Measurements from ENCODE around the gene RIPOR2. TPM values are rescaled to one million over a fixed set of nuclear protein-coding genes. Genes with fewer than 3 reads are reported as not detected.
A peak's percentile ranks its signal among the peaks of the same experiment; 100 is the strongest.

The RIPOR2 gene
- total and polyA plus RNA-seq, 2 of the 13 experiments (the other 11 are each of a cell fraction or from before 2014, with no cell fraction given) = 0.02 to 0.05 TPM

GRCh38 chr6:24763578-24763977 is 172.2 kb downstream of the RIPOR2 start (continued):
- TF ChIP-seq SOX6 (IDR thresholded peaks at IDR 0.05) (no peak), SOX6 (CRISPR knock-in tag; IDR thresholded peaks at IDR 0.05) (0 out of 2 replicates have a peak, but pooled peaks have one; percentile 41), ZNF737 (CRISPR knock-in tag; IDR thresholded peaks at IDR 0.05; ENCODE audit: borderline replicate concordance) (no peak), GLI4 (CRISPR knock-in tag; IDR thresholded peaks at IDR 0.05; ENCODE audit: borderline replicate concordance) (no peak), MTA1 (CRISPR knock-in tag; IDR thresholded peaks at IDR 0.05; ENCODE audit: borderline replicate concordance) (no peak), MAFF (IDR thresholded peaks at IDR 0.05; ENCODE audit: low read depth, low read length) (peak; percentile 53; the same call in 1 of the 2 replicates), ZNF746 (CRISPR knock-in tag; IDR thresholded peaks at IDR 0.05) (no peak), ZFP82 (CRISPR knock-in tag; IDR thresholded peaks at IDR 0.05; ENCODE audit: borderline replicate concordance) (no peak), GATA4 (IDR thresholded peaks at IDR 0.05; ENCODE audit: borderline replicate concordance, low read depth) (no peak), ZNF891 (CRISPR knock-in tag; IDR thresholded peaks at IDR 0.05) (no peak), ARNT (IDR thresholded peaks at IDR 0.05) (no peak), REL (CRISPR knock-in tag; conservative IDR thresholded peaks at IDR 0.05) (no peak), NBN (conservative IDR thresholded peaks at IDR 0.05) (no peak), PREB (CRISPR knock-in tag; IDR thresholded peaks at IDR 0.05) (no peak), IKZF5 (CRISPR knock-in tag; IDR thresholded peaks at IDR 0.05) (no peak), ZBTB33 (CRISPR knock-in tag; IDR thresholded peaks at IDR 0.05) (no peak), KDM2A (CRISPR knock-in tag; IDR thresholded peaks at IDR 0.05; ENCODE audit: borderline replicate concordance, low read depth) (no peak), PITX1 (CRISPR knock-in tag; IDR thresholded peaks at IDR 0.05) (no peak), ZNF292 (CRISPR knock-in tag; IDR thresholded peaks at IDR 0.05; ENCODE audit: borderline replicate concordance, low read depth) (no peak), NR1H2 (CRISPR knock-in tag; IDR thresholded peaks at IDR 0.05; ENCODE audit: borderline replicate concordance, low read depth) (no peak), ZNF589 (CRISPR knock-in tag; conservative IDR thresholded peaks at IDR 0.05) (no peak), HIC2 (CRISPR knock-in tag; IDR thresholded peaks at IDR 0.05; ENCODE audit: low read depth) (no peak), ZMYM4 (CRISPR knock-in tag; IDR thresholded peaks at IDR 0.05) (peak; percentile 51), NKX3-1 (CRISPR knock-in tag; IDR thresholded peaks at IDR 0.05) (no peak), EP300 (IDR thresholded peaks at IDR 0.05; ENCODE audit: low read depth in 2 of 2, low read length in 2 of 2) (peak in 1 of 2 experiments; percentile 38; a peak in 1 of 4 replicates), EP300 (CRISPR knock-in tag; IDR thresholded peaks at IDR 0.05; ENCODE audit: borderline replicate concordance) (no peak), NR2F2 (IDR thresholded peaks at IDR 0.05; ENCODE audit: borderline replicate concordance, low read depth) (no peak), ZNF101 (CRISPR knock-in tag; IDR thresholded peaks at IDR 0.05; ENCODE audit: borderline replicate concordance, low read depth) (no peak)
